ENCODE data around the gene NAALADL2.

GRCh38 chr3:175192536-175192935 lies 333.4 kb downstream of the NAALADL2 start:
- TF ChIP-seq CTCF (conservative IDR thresholded peaks at IDR 0.05; ENCODE audit: low read depth, low read length) (no peak), EZH2 (IDR thresholded peaks at IDR 0.05; ENCODE audit: low read length, unreplicated experiment) (no peak), EZH2phosphoT487 (IDR thresholded peaks at IDR 0.05; ENCODE audit: borderline replicate concordance, low read length) (no peak)
